K562 (cell line): ENCODE results near the gene ARHGEF1. TPM values are rescaled to one million over a fixed set of nuclear protein-coding genes. Genes with fewer than 3 reads are reported as not detected.

ENCODE experiments used
- ATAC-seq: fragments of 200-7000 bp; cut with Tn5 transposase; 3 replicates; pipeline ENCODE4 v1.9.1; 2020; ENCODE audit warnings: moderate library complexity
- BruUV-seq: library from RNA; stranded (reverse); fragments of 400-500 nt; replicated peaks from 2 replicates; lab custom pipeline; 2021; lab: Mats Ljungman, UMichigan
- CTCF ChIA-PET: fragments of 300-600 bp; formaldehyde crosslinking; extraction: SDS; loops from one replicate; lab custom pipeline; 2021; ENCODE audit warnings: low intra/inter-chr PET ratio; lab: Yijun Ruan, JAX
- POLR2A ChIA-PET: fragments of 300-600, 350-650 bp; sonication (Branson Sonifier 250); formaldehyde crosslinking; extraction: SDS; loops from one replicate; lab custom pipeline; 2021; ENCODE audit warnings: antibody characterized with exemption, inconsistent platforms; lab: Yijun Ruan, JAX
- DNase-seq, 4 experiments: peaks; one replicate each; pipeline versions ENCODE4 v3.0.0 to v3.0.0-alpha.2; 2011 to 2018; ENCODE audit warnings: low spot score in 3 of 4, mixed read lengths in 3 of 4; ENCODE audit errors: extremely low read depth in 1 of 4
- FAIRE-seq: peaks from 2 replicates; lab custom pipeline; 2011; peaks lifted over from hg19 to GRCh38; lab: Jason Lieb, UNC
- H2AFZ ChIP-seq: 2 replicates; pipeline ENCODE4 v1.6.0; 2011; ENCODE audit warnings: low read depth, low read length, control low read depth, inconsistent platforms
- H3K27ac ChIP-seq: fragments of 200-600 bp; 3 replicates; pipeline ENCODE4 v1.8.0; 2011; ENCODE audit warnings: low read depth, mild to moderate bottlenecking, control low read depth, inconsistent platforms, low read length, moderate library complexity, mixed read lengths; ENCODE audit errors: extremely low read depth
- H3K27me3 ChIP-seq, 2 experiments: fragments of 300-600 bp in 1 of 2; 2 replicates in 1 of 2; 3 replicates in 1 of 2; pipeline versions ENCODE4 v1.6.0 to v1.8.0; 2011; ENCODE audit warnings: inconsistent platforms in 2 of 2, low read length in 2 of 2, mild to moderate bottlenecking in 1 of 2, mixed read lengths in 1 of 2, moderate library complexity in 1 of 2; ENCODE audit not compliant: control insufficient read depth in 2 of 2, insufficient read depth in 2 of 2
- H3K36me3 ChIP-seq: fragments of 300-600 bp; 3 replicates; pipeline ENCODE4 v1.8.0; 2011; ENCODE audit warnings: mild to moderate bottlenecking, low read length, inconsistent platforms; ENCODE audit not compliant: control insufficient read depth, insufficient read depth
- H3K4me1 ChIP-seq, 2 experiments: fragments of 200-600 bp in 1 of 2; replicated peaks in 1 of 2; 2 replicates in 1 of 2; 3 replicates in 1 of 2; pipeline versions ENCODE4 v1.5.1 to v1.8.0; 2011; ENCODE audit warnings: inconsistent platforms in 2 of 2, low read length in 2 of 2, mild to moderate bottlenecking in 1 of 2, mixed read lengths in 1 of 2, moderate library complexity in 1 of 2; ENCODE audit not compliant: control insufficient read depth in 2 of 2, insufficient read depth in 2 of 2
- H3K4me2 ChIP-seq: 2 replicates; pipeline ENCODE4 v1.6.1; 2011; ENCODE audit warnings: low read length, control low read depth, inconsistent platforms, mixed read lengths; ENCODE audit not compliant: insufficient read depth
- H3K4me3 ChIP-seq: fragments of 200-600 bp; sonication (generic), shearing (Covaris generic); 2 replicates; pipeline ENCODE4 v1.5.1; 2016; ENCODE audit warnings: control low read depth, inconsistent platforms
- H3K79me2 ChIP-seq: fragments of 200-600 bp; 3 replicates; pipeline ENCODE4 v1.8.0; 2011; ENCODE audit warnings: low read length, inconsistent platforms; ENCODE audit not compliant: control insufficient read depth, insufficient read depth
- H3K9ac ChIP-seq, 2 experiments: 2 replicates each; pipeline versions ENCODE4 v1.6.0 to v1.6.1; 2011; ENCODE audit warnings: low read depth in 2 of 2, low read length in 2 of 2, control low read depth in 1 of 2, inconsistent platforms in 1 of 2, mild to moderate bottlenecking in 1 of 2, mixed read lengths in 1 of 2; ENCODE audit not compliant: insufficient read depth in 1 of 2
- H3K9me1 ChIP-seq: one replicate; pipeline ENCODE4 v1.6.0; 2011; ENCODE audit warnings: inconsistent platforms, mild to moderate bottlenecking, low read length, moderate library complexity; ENCODE audit not compliant: control insufficient read depth, insufficient read depth
- H3K9me3 ChIP-seq: replicated peaks from 2 replicates; pipeline ENCODE4 v1.5.1; 2011; ENCODE audit warnings: low read depth, low read length, inconsistent platforms; ENCODE audit not compliant: control insufficient read depth, insufficient read depth
- H4K20me1 ChIP-seq: replicated peaks from 2 replicates; pipeline ENCODE4 v1.6.1; 2011; ENCODE audit warnings: low read length, inconsistent platforms, mixed read lengths; ENCODE audit not compliant: control insufficient read depth, insufficient read depth
- CBX3 ChIP-seq, 2 experiments: IDR thresholded peaks; 1 replicate in 1 of 2; 2 replicates in 1 of 2; pipeline ENCODE4 v1.6.1; 2012; ENCODE audit warnings: inconsistent platforms in 2 of 2, low read length in 2 of 2, borderline replicate concordance in 1 of 2, control low read depth in 1 of 2
- CREM ChIP-seq: IDR thresholded peaks from 2 replicates; pipeline ENCODE4 v1.6.1; 2014; ENCODE audit warnings: antibody characterized with exemption, low read depth
- ESRRA ChIP-seq: fragments of 450-650 bp; IDR thresholded peaks from 2 replicates; pipeline ENCODE4 v1.6.1; 2014; ENCODE audit warnings: low read depth, mild to moderate bottlenecking, moderate library complexity, borderline replicate concordance
- PCBP1 ChIP-seq: fragments of 200-400 bp; formaldehyde crosslinking; IDR thresholded peaks from 2 replicates; pipeline ENCODE4 v1.6.1; 2018; ENCODE audit warnings: mild to moderate bottlenecking, low read depth, low read length; ENCODE audit not compliant: poor library complexity, severe bottlenecking
- ZBTB7A ChIP-seq: IDR thresholded peaks from 2 replicates; pipeline ENCODE4 v1.6.1; 2011; ENCODE audit warnings: low read depth, mild to moderate bottlenecking, low read length, moderate library complexity, borderline replicate concordance; ENCODE audit not compliant: control insufficient read depth
- ZHX1 ChIP-seq: fragments of 150-350 bp; conservative IDR thresholded peaks from 2 replicates; pipeline ENCODE4 v1.6.1; 2014; ENCODE audit warnings: low read length
- ZNF407 ChIP-seq: fragments of 450-650 bp; IDR thresholded peaks from 2 replicates; pipeline ENCODE4 v1.6.1; 2016; ENCODE audit warnings: low read depth
- WGBS: fragments of 100-300 bp; shearing (Covaris generic); methylation state at CpG from one replicate; pipeline ENCODE4 v1.1.6; 2016; ENCODE audit warnings: low coverage, mixed read lengths; ENCODE audit not compliant: insufficient coverage; ENCODE audit errors: missing lambda C conversion rate; 5-methylcytosine and 5-hydroxymethylcytosine counted together
- in situ Hi-C: fragments of 300-500 bp; cut with MboI; formaldehyde crosslinking; loops from 4 replicates; pipeline ENCODE4 v1.15.0; 2018; ENCODE audit warnings: inconsistent platforms, mixed read lengths
- intact Hi-C: fragments of 100-400 bp; cut with micrococcal nuclease; formaldehyde crosslinking; loops from 2 replicates; pipeline ENCODE4 v1.14.2; 2022
- polyA plus RNA-seq, 8 experiments: library from polyadenylated mRNA; depleted of rRNA in 4 of 8; stranded (reverse) in 5 of 8; unstranded in 3 of 8; fragments of >200 nt; fragmentation: Nextera tagmentation in 2 of 8; fragmentation: Illumina TruSeq in 1 of 8; extraction: Ambion mirVana in 2 of 8; extraction: Trizol in 1 of 8; gene quantifications; 2 replicates each; pipeline versions ENCODE4 v1.2.1 to v1.2.3, GENCODE V29; 2011 to 2014; ENCODE audit warnings: inconsistent platforms in 1 of 8, missing spikeins in 1 of 8
- total RNA-seq, 7 experiments: library from RNA; depleted of rRNA in 6 of 7; stranded (reverse); fragments of >200 nt in 6 of 7; fragmentation: Illumina TruSeq in 2 of 7; extraction: Trizol in 2 of 7; gene quantifications; 2 replicates each; pipeline versions ENCODE4 v1.2.1 to v1.2.3, GENCODE V29; 2011 to 2021; ENCODE audit warnings: low replicate concordance in 1 of 7

The ARHGEF1 gene
- total and polyA plus RNA-seq, 9 of the 15 experiments (the other 6 are each of a cell fraction or from before 2014, with no cell fraction given), result 1.9 to 149 (median 29.8) TPM

- no peak for TF ChIP-seq PCBP1
- TF ChIP-seq, all 486 proteins: peak for 0
Measured at GRCh38 chr19:41933693-41934426, 50.9 kb downstream of the ARHGEF1 start (continued).

- H3K9me1 ChIP-seq, result no peaks in the 10 kb centered on the region
- DNase-seq (peak; percentile 74 to 87 (median 77)), FAIRE-seq (peak; percentile 90), ATAC-seq (peak; percentile 84)
- H3K27ac ChIP-seq, result no peak overlapping the region
- no TSS peak for BruUV-seq
- H3K36me3 ChIP-seq, result no peaks in the 10 kb centered on the region
- no peaks in the 10 kb centered on the region for H3K27me3 ChIP-seq
- CTCF ChIA-PET, result no interaction called here
- H3K79me2 ChIP-seq, result no peaks in the 10 kb centered on the region
- 0 out of 2 replicates have a peak, but pooled peaks cover 3% of the 10 kb centered on the region for H4K20me1 ChIP-seq
- in situ Hi-C loops, result no loop called here
- H3K9me3 ChIP-seq, result no peaks in the 10 kb centered on the region
- POLR2A ChIA-PET, result interaction anchor here (1.0 to 1.2 kb wide), 2 partner anchors 23 to 75 kb away, joined by 3 to 4 read pairs; partner anchors contain the start of gene RPS19
- intact Hi-C loops, result loop anchor here (1.0 kb wide), 1 partner anchor 62 kb away; no protein-coding TSS in a partner anchor
- peaks cover 25 to 70% of the 10 kb centered on the region in 2 experiments for H3K4me1 ChIP-seq
- H3K4me3 ChIP-seq, result no peak overlapping the region
- H3K9ac ChIP-seq, result peak overlapping the region in 1 of 2 experiments; percentile 19; a peak in 1 of 4 replicates
- WGBS, result 17% methylated on average over 6 of the region's 7 CpGs
- H2AFZ ChIP-seq, result no peak overlapping the region
- no peak overlapping the region for H3K4me2 ChIP-seq
- TF ChIP-seq ZNF407 (no peak), ZHX1 (no peak), CREM (0 out of 2 replicates have a peak, but pooled peaks have one; percentile 25), CBX3 (IDR thresholded peaks at IDR 0.05; ENCODE audit: borderline replicate concordance in 1 of 2, low read length in 2 of 2) (no peak), ESRRA (peak; percentile 59; the same call in 1 of the 2 replicates), ZBTB7A (peak; percentile 74)
Measured at GRCh38 chr19:41934849-41935374, 51.9 kb downstream of the ARHGEF1 start.
